H1 (cell line): ENCODE data around the gene AGAP1. TPM values are rescaled to one million over a fixed set of nuclear protein-coding genes. Genes with fewer than 3 reads are reported as not detected.

Source experiments
- BRCA1 ChIP-seq: IDR thresholded peaks from 2 replicates; pipeline ENCODE4 v1.6.1; 2012; ENCODE audit warnings: low read depth, low read length, improper control_type of control experiment
- CBX5 ChIP-seq: fragments of 300-800, 300-1000 bp; sonication (generic); IDR thresholded peaks from 2 replicates; pipeline ENCODE4 v1.7.1; 2016; ENCODE audit warnings: antibody characterized with exemption, low read length, low read depth
- GTF2F1 ChIP-seq: IDR thresholded peaks from 2 replicates; pipeline ENCODE4 v1.6.1; 2012; ENCODE audit warnings: low read depth, low read length, improper control_type of control experiment, borderline replicate concordance
- MAX ChIP-seq: IDR thresholded peaks from 2 replicates; pipeline ENCODE4 v1.6.1; 2012; ENCODE audit warnings: inconsistent platforms
- SP1 ChIP-seq: IDR thresholded peaks from 2 replicates; pipeline ENCODE4 v1.6.1; 2011; ENCODE audit warnings: low read depth, low read length
- polyA plus RNA-seq, 7 experiments: library from polyadenylated mRNA; depleted of rRNA in 3 of 7; stranded (reverse) in 5 of 7; unstranded in 2 of 7; fragments of >200 nt in 5 of 7; fragments of 200-250 nt in 2 of 7; gene quantifications; 1 replicate in 5 of 7; 2 replicates in 1 of 7; 4 replicates in 1 of 7; pipeline versions ENCODE4 v1.2.1 to v1.2.3, GENCODE V29; 2011 to 2013; ENCODE audit warnings: missing spikeins in 2 of 7, mixed read lengths in 2 of 7
- total RNA-seq: library from RNA; stranded (reverse); fragmentation: NEBNext Ultra II Directional; extraction: Animal tissue kit (Norgen Biotek cat#: 25700); gene quantifications from 2 replicates; pipeline ENCODE4 v1.2.1, GENCODE V29; 2021

Gene AGAP1
- total and polyA plus RNA-seq, 2 of the 8 experiments (the other 6 are each of a cell fraction or from before 2014, with no cell fraction given) = 18.1 to 39.4 TPM

- TF ChIP-seq CBX5 (no peak), GTF2F1 (no peak), BRCA1 (no peak), SP1 (peak; percentile 92), MAX (0 out of 2 replicates have a peak, but pooled peaks have one; percentile 57)
Observed at GRCh38 chr2:235669269-235669831, 175.5 kb downstream of the AGAP1 start (continued).
